Measurements from ENCODE around the gene CUL5.

Gene CUL5

GRCh38 chr11:107988397-107989158 is 20.1 kb upstream of the CUL5 start:
- Histone ChIP-seq H3K9ac (ENCODE audit: low read length) (no peak overlapping the region), H3K36me3 (ENCODE audit: low read length) (no peaks in the 10 kb centered on the region), H3K9me2 (replicated peaks; ENCODE audit: insufficient read depth, low read length) (no peaks in the 10 kb centered on the region), H3K27ac (ENCODE audit: low read depth, low read length) (no peak overlapping the region), H3K27me3 (ENCODE audit: low read length) (no peaks in the 10 kb centered on the region), H4K20me1 (ENCODE audit: low read depth, low read length) (no peaks in the 10 kb centered on the region), H2AFZ (ENCODE audit: low read depth, low read length, severe bottlenecking) (no peak overlapping the region), H3F3A (ENCODE audit: insufficient read depth) (no peaks in the 10 kb centered on the region), H3K79me2 (ENCODE audit: insufficient read depth, low read length) (no peaks in the 10 kb centered on the region), H3K4me3 (ENCODE audit: insufficient read depth, low read length, poor library complexity, severe bottlenecking) (no peak overlapping the region), H3K9me3 (ENCODE audit: insufficient read depth, low read length) (no peaks in the 10 kb centered on the region), H3K4me2 (ENCODE audit: low read depth, low read length, poor library complexity, severe bottlenecking) (no peak overlapping the region)
- TF ChIP-seq CTCF (IDR thresholded peaks at IDR 0.05; ENCODE audit: insufficient read depth, low read length, poor library complexity, severe bottlenecking) (no peak), EZH2phosphoT487 (conservative IDR thresholded peaks at IDR 0.05; ENCODE audit: low read length) (no peak)

- no peaks in the 10 kb centered on the region for H3F3A ChIP-seq (ENCODE audit: insufficient read depth)
- H3K4me2 ChIP-seq (ENCODE audit: low read depth, low read length, poor library complexity, severe bottlenecking), result no peak overlapping the region
- no peaks in the 10 kb centered on the region for H3K9me3 ChIP-seq (ENCODE audit: insufficient read depth, low read length)
- no peak overlapping the region for H3K9ac ChIP-seq (ENCODE audit: low read length)
- H3K27ac ChIP-seq (ENCODE audit: low read depth, low read length), result no peak overlapping the region
- H4K20me1 ChIP-seq (ENCODE audit: low read depth, low read length), result no peaks in the 10 kb centered on the region
- no peaks in the 10 kb centered on the region for H3K36me3 ChIP-seq (ENCODE audit: low read length)
- no peak overlapping the region for H3K4me3 ChIP-seq (ENCODE audit: insufficient read depth, low read length, poor library complexity, severe bottlenecking)
- no peaks in the 10 kb centered on the region for H3K27me3 ChIP-seq (ENCODE audit: low read length)
- no peaks in the 10 kb centered on the region for H3K9me2 ChIP-seq (replicated peaks; ENCODE audit: insufficient read depth, low read length)
- TF ChIP-seq CTCF (IDR thresholded peaks at IDR 0.05; ENCODE audit: insufficient read depth, low read length, poor library complexity, severe bottlenecking), result no peak
- TF ChIP-seq EZH2phosphoT487 (conservative IDR thresholded peaks at IDR 0.05; ENCODE audit: low read length), result no peak
- H3K79me2 ChIP-seq (ENCODE audit: insufficient read depth, low read length), result no peaks in the 10 kb centered on the region
- no peak overlapping the region for H2AFZ ChIP-seq (ENCODE audit: low read depth, low read length, severe bottlenecking)
Measured at GRCh38 chr11:107991868-107992414, 16.8 kb upstream of the CUL5 start.

- TF ChIP-seq CTCF (IDR thresholded peaks at IDR 0.05; ENCODE audit: insufficient read depth, low read length, poor library complexity, severe bottlenecking) (no peak), EZH2phosphoT487 (conservative IDR thresholded peaks at IDR 0.05; ENCODE audit: low read length) (no peak)
- Histone ChIP-seq H3K9me2 (replicated peaks; ENCODE audit: insufficient read depth, low read length) (no peaks in the 10 kb centered on the region), H3K36me3 (ENCODE audit: low read length) (no peaks in the 10 kb centered on the region), H3K9me3 (ENCODE audit: insufficient read depth, low read length) (no peaks in the 10 kb centered on the region), H3K79me2 (ENCODE audit: insufficient read depth, low read length) (no peaks in the 10 kb centered on the region), H3F3A (ENCODE audit: insufficient read depth) (no peaks in the 10 kb centered on the region), H4K20me1 (ENCODE audit: low read depth, low read length) (no peaks in the 10 kb centered on the region), H3K27me3 (ENCODE audit: low read length) (no peaks in the 10 kb centered on the region), H2AFZ (ENCODE audit: low read depth, low read length, severe bottlenecking) (no peak overlapping the region), H3K9ac (ENCODE audit: low read length) (no peak overlapping the region), H3K4me3 (ENCODE audit: insufficient read depth, low read length, poor library complexity, severe bottlenecking) (no peak overlapping the region), H3K4me2 (ENCODE audit: low read depth, low read length, poor library complexity, severe bottlenecking) (no peak overlapping the region), H3K27ac (ENCODE audit: low read depth, low read length) (no peak overlapping the region)
Measured at GRCh38 chr11:107996006-107996776, 12.5 kb upstream of the CUL5 start.
